NCI-H82 (cell line): ENCODE measurements around the gene GRK6.
A peak's percentile ranks its signal among the peaks of the same experiment; 100 is the strongest.
"Not testable (repeated sequence)": the region's sequence is repeated elsewhere in the genome, so short reads cannot be mapped to it uniquely, and the experiment has no call there.

Experiments used
- DNase-seq: peaks from one replicate; lab custom pipeline; 2025; lab: John Stamatoyannopoulos, UW

The GRK6 gene

GRCh38 chr5:177471610-177472356 lies 45.3 kb downstream of the GRK6 start:
- no peak for DNase-seq

GRCh38 chr5:177472460-177473442 lies 46.3 kb downstream of the GRK6 start:
- peak; percentile 82 for DNase-seq

GRCh38 chr5:177473443-177474001 lies 47.0 kb downstream of the GRK6 start, which contains the start of gene DBN1:
TSS of gene DBN1 (minus strand) at chr5:177473634. CDS start at chr5:177473521, 113 bp downstream.
- peak; percentile 77 for DNase-seq

- no peak for DNase-seq
Observed at GRCh38 chr5:177474002-177474476, 47.6 kb downstream of the GRK6 start.

GRCh38 chr5:177474846-177475562 lies 48.5 kb downstream of the GRK6 start:
- peak; percentile 50 for DNase-seq

GRCh38 chr5:177475563-177476427 lies 49.3 kb downstream of the GRK6 start:
- no peak for DNase-seq

- DNase-seq, result no peak
Observed at GRCh38 chr5:177476531-177477233, 50.2 kb downstream of the GRK6 start.

- no peak for DNase-seq
Observed at GRCh38 chr5:177477701-177478477, 51.4 kb downstream of the GRK6 start.

GRCh38 chr5:177478711-177479646 lies 52.5 kb downstream of the GRK6 start:
- DNase-seq, result no peak

- DNase-seq, result no peak
Observed at GRCh38 chr5:177479774-177480173, 53.3 kb downstream of the GRK6 start.

- DNase-seq, result no peak
Observed at GRCh38 chr5:177482359-177482795, 55.9 kb downstream of the GRK6 start.

GRCh38 chr5:177483042-177483441 lies 56.6 kb downstream of the GRK6 start:
- DNase-seq, result no peak

GRCh38 chr5:177483994-177484901 lies 57.8 kb downstream of the GRK6 start:
- peak; percentile 75 for DNase-seq

GRCh38 chr5:177484902-177485549 lies 58.5 kb downstream of the GRK6 start:
- no peak for DNase-seq

- not testable (repeated sequence) for DNase-seq
Observed at GRCh38 chr5:177485753-177486152, 59.3 kb downstream of the GRK6 start.

GRCh38 chr5:177486256-177486655 lies 59.8 kb downstream of the GRK6 start:
- no peak for DNase-seq
